Measurements from ENCODE around the gene STRADA.
"Not testable (repeated sequence)": the region's sequence is repeated elsewhere in the genome, so short reads cannot be mapped to it uniquely, and the experiment has no call there.

The STRADA gene

GRCh38 chr17:63754046-63754445 lies 12.4 kb upstream of the STRADA start:
- no peak for DNase-seq

- DNase-seq: no peak
Observed at GRCh38 chr17:63753215-63753614, 11.6 kb upstream of the STRADA start.

- DNase-seq: no peak
Observed at GRCh38 chr17:63752707-63753106, 11.1 kb upstream of the STRADA start.

- no peak for DNase-seq
Observed at GRCh38 chr17:63751806-63752205, 10.2 kb upstream of the STRADA start.

GRCh38 chr17:63741143-63741407 lies 524 bp downstream of the STRADA start:
- DNase-seq: no peak

DNA sequence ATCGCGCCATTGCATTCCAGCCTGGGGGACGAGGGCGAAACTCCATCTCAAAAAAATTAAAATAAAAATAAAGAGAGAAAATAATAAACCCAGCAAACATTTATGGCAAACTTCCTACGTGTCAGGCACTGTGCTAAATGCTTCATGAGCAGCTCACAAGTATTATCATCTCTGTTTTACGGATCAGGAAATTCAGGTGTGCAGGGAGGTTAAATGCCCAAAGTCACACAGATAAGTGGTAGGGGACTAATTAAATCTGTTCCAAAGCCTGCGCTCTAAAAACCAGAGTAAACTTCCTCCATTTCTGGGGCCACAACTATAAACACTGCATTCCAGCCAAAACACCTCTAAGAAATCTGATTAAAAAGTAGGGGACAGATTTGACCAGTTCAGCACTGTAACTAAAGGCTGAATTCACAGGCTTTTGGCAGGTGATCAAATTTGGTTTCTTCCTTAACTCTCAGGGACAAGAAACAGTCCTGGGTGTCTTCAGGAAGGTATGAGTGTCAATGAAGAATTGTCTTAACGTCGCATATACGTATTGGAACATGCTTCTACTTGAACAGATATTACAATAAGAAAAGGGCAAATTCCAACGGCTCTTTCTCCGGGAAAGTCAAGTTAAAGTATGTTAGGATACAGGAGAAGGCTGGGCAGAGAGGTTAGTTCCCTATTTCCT lies 996 bp downstream of the STRADA start:
- DNase-seq: no peak

- DNase-seq: no peak
Observed at GRCh38 chr17:63735691-63736090, 5.9 kb downstream of the STRADA start.

DNA sequence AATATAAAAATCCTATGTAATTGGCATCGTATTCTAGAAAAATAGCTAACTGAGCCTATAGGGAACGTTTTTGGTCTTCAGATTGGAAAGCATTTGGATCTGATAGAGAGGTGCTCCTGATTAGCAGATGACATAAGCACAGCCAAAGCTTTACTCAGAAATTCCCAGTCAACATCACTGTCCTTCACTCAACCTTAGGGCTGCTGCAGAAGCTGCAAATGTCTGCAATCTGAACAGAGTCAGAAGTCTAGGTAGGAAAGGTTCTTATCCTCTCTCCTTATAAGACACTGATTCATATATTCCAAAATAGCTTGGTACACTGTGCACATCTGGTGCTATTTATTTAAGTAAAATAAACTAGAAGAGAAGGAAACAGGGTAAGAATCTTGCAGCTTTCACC lies 19.2 kb downstream of the STRADA start:
- no peak for DNase-seq

GRCh38 chr17:63720194-63720593 lies 21.4 kb downstream of the STRADA start:
- not testable (repeated sequence) for DNase-seq

DNA sequence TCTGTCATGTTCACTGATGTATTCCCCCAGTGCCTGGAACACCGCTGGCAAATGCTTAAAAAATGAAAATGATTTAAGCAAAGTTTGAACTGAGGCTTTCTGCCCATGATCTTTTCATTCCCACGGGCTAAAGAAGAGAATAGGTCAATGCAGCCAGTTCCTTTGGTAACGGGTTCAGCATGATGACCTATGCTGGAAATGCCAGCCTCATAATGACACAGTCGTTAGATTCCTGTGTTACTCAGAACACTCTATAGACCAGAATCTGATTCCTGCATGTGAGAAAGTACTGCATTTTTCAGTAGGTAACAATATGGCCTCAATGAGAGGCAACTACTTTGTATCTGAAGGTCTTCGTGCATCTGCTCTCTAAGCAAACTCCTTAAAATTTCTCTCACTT lies 22.6 kb downstream of the STRADA start:
- no peak for DNase-seq

DNA sequence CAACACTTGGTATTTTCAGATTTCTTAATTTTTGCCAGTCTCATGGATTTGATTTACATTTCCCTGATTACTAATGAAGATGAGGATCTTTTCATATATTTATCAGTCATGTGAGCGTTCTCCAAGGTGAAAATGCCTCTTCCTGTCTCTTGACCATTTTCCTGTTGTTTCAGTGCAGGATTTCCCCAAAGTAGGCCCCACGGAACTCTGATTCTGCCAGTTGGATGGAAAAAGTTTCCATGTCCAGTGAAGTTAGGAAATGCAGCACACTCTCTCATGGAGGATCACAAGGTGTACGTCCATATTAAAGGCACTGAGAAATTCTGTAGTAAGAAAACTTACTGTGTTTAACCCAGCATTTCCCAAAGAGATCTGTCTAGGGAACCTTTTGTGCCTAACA lies 25.2 kb downstream of the STRADA start:
- DNase-seq: no peak

GRCh38 chr17:63714550-63715277 lies 26.9 kb downstream of the STRADA start:
- DNase-seq: no peak

DNA sequence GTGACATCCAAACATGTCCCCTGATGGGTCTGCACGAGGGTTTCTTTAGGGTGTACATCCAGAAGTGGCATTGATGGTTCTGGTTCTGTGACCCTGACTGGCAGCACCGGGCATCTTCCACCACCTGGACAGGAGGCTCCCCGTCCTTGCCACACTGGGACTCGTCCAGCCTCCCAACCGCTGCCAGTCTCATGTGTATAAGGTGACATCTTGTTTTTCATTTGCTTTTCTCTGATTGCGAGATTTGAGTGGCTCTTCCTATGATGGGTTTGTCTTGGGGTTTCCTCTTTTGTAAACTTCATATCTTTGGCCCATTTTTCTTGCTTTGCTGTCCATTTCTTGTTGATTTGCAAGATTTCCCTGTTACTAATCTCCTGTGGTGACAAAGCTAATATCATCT lies 32.5 kb downstream of the STRADA start:
- DNase-seq: no peak

DNA sequence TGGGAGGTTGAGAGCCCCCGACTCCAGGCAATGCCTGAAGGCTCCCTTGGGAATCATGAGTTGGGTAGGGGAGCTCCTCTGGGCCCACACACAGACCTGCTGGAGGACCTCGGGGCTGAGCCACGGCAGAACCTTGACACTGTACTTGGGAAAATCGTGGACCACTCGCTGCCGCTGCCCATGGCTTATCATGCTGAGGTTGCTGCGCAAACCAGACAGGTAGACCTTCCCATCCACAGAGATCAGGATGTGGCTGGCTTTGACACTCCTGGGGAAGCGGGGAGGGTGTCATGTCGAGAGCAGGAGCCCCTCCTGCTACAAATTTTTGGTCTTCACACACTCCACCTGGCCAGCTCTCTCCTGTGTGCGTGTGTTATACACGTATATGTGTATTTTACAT lies 34.4 kb downstream of the STRADA start:
- no peak for DNase-seq

GRCh38 chr17:63706336-63707082 lies 35.1 kb downstream of the STRADA start:
- DNase-seq: no peak

- no peak for DNase-seq
Observed at GRCh38 chr17:63705657-63706056, 35.9 kb downstream of the STRADA start.

GRCh38 chr17:63704836-63705235 lies 36.8 kb downstream of the STRADA start:
- DNase-seq: no peak

- no peak for DNase-seq
Observed at GRCh38 chr17:63704259-63704576, 37.4 kb downstream of the STRADA start.

DNA sequence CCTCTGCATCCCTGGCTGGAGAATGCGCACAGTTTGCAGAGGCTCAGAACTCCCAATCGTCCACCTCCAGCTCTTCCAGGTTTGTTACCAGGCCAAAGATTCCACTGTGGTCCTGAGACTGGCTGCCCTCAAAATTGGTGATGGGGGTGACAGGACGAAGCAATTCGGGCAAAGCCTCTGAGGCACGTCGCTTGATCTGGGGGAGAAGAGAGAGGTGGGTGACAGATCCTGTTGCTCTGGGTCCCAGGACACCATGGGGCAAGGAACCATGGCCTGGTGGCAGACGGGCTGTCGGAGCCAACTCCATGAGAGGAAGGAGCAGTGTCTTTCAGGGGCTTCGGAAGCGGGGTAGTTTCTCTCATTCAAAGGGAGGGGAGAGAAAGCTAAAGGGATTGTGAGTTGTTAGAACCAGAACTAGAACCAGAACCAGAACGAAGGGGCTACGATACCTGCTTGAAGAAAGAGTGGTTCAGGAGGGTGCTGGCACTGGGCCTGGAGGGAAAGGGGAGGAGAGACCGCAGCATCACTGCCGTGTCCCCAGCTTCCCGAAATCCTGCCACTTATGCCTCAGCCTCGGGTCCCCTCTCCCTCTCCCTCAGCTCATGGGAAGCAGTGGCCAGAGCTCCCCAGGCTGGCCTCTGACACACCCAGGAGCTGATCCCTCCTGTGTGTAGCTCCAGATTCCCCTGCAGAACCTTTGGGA lies 37.9 kb downstream of the STRADA start:
- no peak for DNase-seq

DNA sequence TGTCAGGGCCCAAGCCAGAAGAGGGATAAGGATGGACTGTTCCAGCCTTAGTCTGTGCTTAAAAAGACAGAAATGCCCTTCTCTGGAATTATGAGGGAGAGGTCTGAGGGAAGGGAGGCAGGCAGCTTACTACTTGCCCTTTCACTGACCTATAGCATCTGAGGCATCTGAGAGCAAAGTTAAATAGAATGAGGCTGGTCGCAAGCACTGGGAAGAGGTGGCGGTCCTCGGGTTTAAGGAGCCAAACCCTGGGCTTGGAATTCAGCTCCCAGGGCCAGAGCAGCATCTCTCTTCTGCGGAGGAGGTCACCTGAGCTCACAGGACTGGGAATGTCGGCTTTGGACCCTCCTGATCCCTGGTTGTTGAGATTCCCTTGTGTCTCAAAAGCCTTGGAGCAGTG lies 38.6 kb downstream of the STRADA start:
- DNase-seq: no peak

- DNase-seq: no peak
Observed at GRCh38 chr17:63702721-63703015, 38.9 kb downstream of the STRADA start.

- DNase-seq: peak; percentile 83
Observed at GRCh38 chr17:63701868-63702720, 39.5 kb downstream of the STRADA start.

- DNase-seq: no peak
Observed at GRCh38 chr17:63701456-63701820, 40.2 kb downstream of the STRADA start.

Measured in stimulated activated naive CD4-positive, alpha-beta T cell treated with Interleukin-2 at 50 U/mL for 16 hours (primary cell).